Measurements from ENCODE around the gene SDK1. TPM values are rescaled to one million over a fixed set of nuclear protein-coding genes. Genes with fewer than 3 reads are reported as not detected.
"Not testable (repeated sequence)": the region's sequence is repeated elsewhere in the genome, so short reads cannot be mapped to it uniquely, and the experiment has no call there.

Gene SDK1
- total RNA-seq, 1 donor from 2014 or later = 2.5 TPM

- ATAC-seq; intact Hi-C loops (cut with micrococcal nuclease); DNase-seq: not testable (repeated sequence)
Observed at GRCh38 chr7:4236873-4237272, 935.8 kb downstream of the SDK1 start.

- no peak for DNase-seq
- ATAC-seq = no peak
- intact Hi-C loops (cut with micrococcal nuclease) = no loop called here
Observed at GRCh38 chr7:4237296-4238235, 936.5 kb downstream of the SDK1 start.

GRCh38 chr7:4238861-4239260, 937.8 kb downstream of the SDK1 start:
- intact Hi-C loops (cut with micrococcal nuclease) = no loop called here
- no peak for DNase-seq
- ATAC-seq = no peak

- DNase-seq (no peak), ATAC-seq (no peak)
- intact Hi-C loops (cut with micrococcal nuclease) = no loop called here
Observed at GRCh38 chr7:4240042-4240441, 939.0 kb downstream of the SDK1 start.

- DNase-seq = no peak
- intact Hi-C loops (cut with micrococcal nuclease) = no loop called here
- ATAC-seq = no peak
Observed at GRCh38 chr7:4240520-4241303, 939.7 kb downstream of the SDK1 start.

GRCh38 chr7:4241304-4241612, 940.2 kb downstream of the SDK1 start:
- intact Hi-C loops (cut with micrococcal nuclease) = no loop called here
- ATAC-seq (no peak), DNase-seq (no peak)

- ATAC-seq = no peak
- no peak for DNase-seq
- intact Hi-C loops (cut with micrococcal nuclease) = no loop called here
Observed at GRCh38 chr7:4241791-4242190, 940.7 kb downstream of the SDK1 start.

- DNase-seq = no peak
- intact Hi-C loops (cut with micrococcal nuclease) = no loop called here
- ATAC-seq = no peak
Observed at GRCh38 chr7:4242706-4243105, 941.7 kb downstream of the SDK1 start.

GRCh38 chr7:4244041-4244440, 943.0 kb downstream of the SDK1 start:
- DNase-seq (no peak), ATAC-seq (no peak)
- intact Hi-C loops (cut with micrococcal nuclease) = no loop called here

GRCh38 chr7:4244635-4245034, 943.6 kb downstream of the SDK1 start:
- ATAC-seq = no peak
- DNase-seq = no peak
- intact Hi-C loops (cut with micrococcal nuclease) = no loop called here

- ATAC-seq (no peak), DNase-seq (no peak)
- intact Hi-C loops (cut with micrococcal nuclease) = no loop called here
Observed at GRCh38 chr7:4245135-4245865, 944.2 kb downstream of the SDK1 start.

GRCh38 chr7:4245866-4246470, 944.9 kb downstream of the SDK1 start:
- ATAC-seq (no peak), DNase-seq (no peak)
- intact Hi-C loops (cut with micrococcal nuclease) = no loop called here

GRCh38 chr7:4246536-4246935, 945.5 kb downstream of the SDK1 start:
- DNase-seq (no peak), ATAC-seq (no peak)
- intact Hi-C loops (cut with micrococcal nuclease) = no loop called here

GRCh38 chr7:4247106-4247876, 946.2 kb downstream of the SDK1 start:
- ATAC-seq (no peak), DNase-seq (no peak)
- intact Hi-C loops (cut with micrococcal nuclease) = no loop called here

- ATAC-seq (no peak), DNase-seq (no peak)
- intact Hi-C loops (cut with micrococcal nuclease) = no loop called here
Observed at GRCh38 chr7:4248295-4248694, 947.2 kb downstream of the SDK1 start.

- DNase-seq (no peak), ATAC-seq (no peak)
- intact Hi-C loops (cut with micrococcal nuclease) = no loop called here
Observed at GRCh38 chr7:4249241-4249640, 948.2 kb downstream of the SDK1 start.

GRCh38 chr7:4255336-4255735, 954.3 kb downstream of the SDK1 start:
- ATAC-seq = no peak
- intact Hi-C loops (cut with micrococcal nuclease) = no loop called here
- no peak for DNase-seq

- ATAC-seq (peak; percentile 19), DNase-seq (no peak)
- intact Hi-C loops (cut with micrococcal nuclease) = no loop called here
Observed at GRCh38 chr7:4256286-4256685, 955.2 kb downstream of the SDK1 start.

All from left ventricle myocardium superior (tissue), 1 donor.